ENCODE measurements around the gene LRMDA.

Gene LRMDA

DNA sequence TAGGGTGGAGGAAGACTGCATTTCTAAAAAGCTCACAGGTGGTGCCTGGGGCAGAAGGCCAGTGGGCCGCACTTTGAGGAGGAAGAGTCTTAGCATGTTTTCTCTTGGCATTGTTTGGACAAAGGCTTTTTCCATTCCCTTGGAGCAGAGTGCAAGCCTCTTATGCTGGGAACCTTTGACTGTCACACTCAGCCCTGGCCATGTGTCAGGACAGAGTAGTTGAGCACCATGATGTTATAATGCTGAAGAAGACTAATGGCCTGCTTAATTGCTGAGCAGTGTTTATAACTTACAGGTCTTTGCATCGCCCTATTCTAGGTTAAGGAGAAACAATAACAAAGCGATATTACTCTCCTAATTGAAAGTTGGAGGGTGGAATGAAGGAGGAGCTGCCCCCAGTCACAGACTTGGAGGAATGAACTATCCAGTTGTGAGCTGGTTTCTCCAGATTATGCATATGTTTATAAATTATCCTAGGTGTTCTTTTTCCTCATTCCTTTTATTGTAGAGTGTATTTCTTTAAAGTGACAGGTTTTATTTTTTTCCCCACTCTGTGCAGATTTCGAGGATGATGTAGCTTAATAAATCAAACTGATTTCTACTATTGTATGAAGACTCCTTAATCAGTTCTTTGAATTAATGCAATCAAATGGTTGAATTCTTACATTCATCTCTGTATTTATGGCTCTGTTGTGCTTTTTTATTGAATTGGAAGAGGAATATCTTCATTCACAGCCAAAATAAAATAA is 767.0 kb downstream of the LRMDA start:
- Histone ChIP-seq H3K4me3 (no peak overlapping the region), H3K4me2 (no peak overlapping the region), H3K27me3 (no peaks in the 10 kb centered on the region), H3K9me3 (replicated peaks in 1 of 11) (no peaks in the 10 kb centered on the region), H3K9ac (no peak overlapping the region), H4K20me1 (no peaks in the 10 kb centered on the region), H3K36me3 (no peaks in the 10 kb centered on the region), H3K27ac (no peak overlapping the region), H3K4me1 (peaks cover 0 to 23% (median 2%) of the 10 kb centered on the region in 10 experiments; a peak in 8 of 20 replicates)
- no peak for TF ChIP-seq Cebpa-rat (IDR thresholded peaks at IDR 0.05)

DNA sequence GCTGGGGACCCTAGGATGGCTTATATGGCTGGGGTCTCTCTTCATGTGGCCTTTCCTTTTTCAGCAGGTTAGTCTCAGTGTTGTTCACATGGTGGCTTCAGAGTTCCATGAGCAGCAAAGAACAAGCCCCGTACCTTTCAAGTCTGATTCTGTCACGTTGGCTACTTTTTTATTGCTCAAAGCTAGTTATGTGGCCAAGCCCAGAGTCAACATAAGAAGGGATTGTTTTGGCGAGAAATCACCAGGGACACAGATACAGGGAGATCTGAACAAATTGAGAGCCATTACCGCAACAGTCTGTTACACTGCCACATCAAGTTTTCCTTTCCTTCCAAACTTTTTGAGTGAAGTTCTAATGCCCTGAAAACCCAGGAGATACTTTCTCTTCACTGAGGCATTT is 770.5 kb downstream of the LRMDA start:
- Histone ChIP-seq H3K4me1 (peaks cover 0 to 7% (median 0%) of the 10 kb centered on the region in 10 experiments; a peak in 3 of 20 replicates), H3K27ac (no peak overlapping the region)
- no peak for TF ChIP-seq Cebpa-rat (IDR thresholded peaks at IDR 0.05)

DNA sequence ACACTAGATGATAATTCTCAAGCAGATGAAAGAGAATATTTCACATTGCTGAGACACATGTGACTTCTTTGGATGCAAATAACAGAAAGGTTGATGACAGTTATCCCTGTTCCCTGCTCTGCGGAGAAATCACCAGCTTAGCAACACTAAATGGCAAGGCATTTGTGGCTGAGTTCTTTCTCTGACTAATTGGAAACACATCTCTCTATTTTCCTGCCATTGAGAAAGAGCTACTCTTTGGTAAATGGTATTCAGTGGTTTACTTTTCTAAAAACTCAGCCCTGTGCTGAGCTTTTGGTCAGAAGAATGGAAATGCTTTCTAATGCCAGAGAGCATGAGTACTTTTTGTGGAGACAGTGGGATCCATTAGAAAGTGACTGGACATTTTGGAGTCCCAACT is 771.4 kb downstream of the LRMDA start:
- Histone ChIP-seq H3K36me3 (no peaks in the 10 kb centered on the region), H4K20me1 (no peaks in the 10 kb centered on the region), H3K9me3 (replicated peaks in 1 of 11) (no peaks in the 10 kb centered on the region), H3K9ac (no peak overlapping the region), H3K4me2 (no peak overlapping the region), H3K4me1 (peaks cover 0 to 13% (median 0%) of the 10 kb centered on the region in 10 experiments; a peak in 3 of 20 replicates), H3K27me3 (no peaks in the 10 kb centered on the region), H3K27ac (no peak overlapping the region), H3K4me3 (no peak overlapping the region)
- no peak for TF ChIP-seq Cebpa-rat (IDR thresholded peaks at IDR 0.05)

More for the DNA sequence above, 770.5 kb downstream of the LRMDA start:
- Histone ChIP-seq H3K27me3 (no peaks in the 10 kb centered on the region), H3K4me2 (no peak overlapping the region), H3K36me3 (no peaks in the 10 kb centered on the region), H3K4me3 (no peak overlapping the region), H3K9me3 (replicated peaks in 1 of 11) (no peaks in the 10 kb centered on the region), H3K9ac (no peak overlapping the region), H4K20me1 (no peaks in the 10 kb centered on the region)

DNA sequence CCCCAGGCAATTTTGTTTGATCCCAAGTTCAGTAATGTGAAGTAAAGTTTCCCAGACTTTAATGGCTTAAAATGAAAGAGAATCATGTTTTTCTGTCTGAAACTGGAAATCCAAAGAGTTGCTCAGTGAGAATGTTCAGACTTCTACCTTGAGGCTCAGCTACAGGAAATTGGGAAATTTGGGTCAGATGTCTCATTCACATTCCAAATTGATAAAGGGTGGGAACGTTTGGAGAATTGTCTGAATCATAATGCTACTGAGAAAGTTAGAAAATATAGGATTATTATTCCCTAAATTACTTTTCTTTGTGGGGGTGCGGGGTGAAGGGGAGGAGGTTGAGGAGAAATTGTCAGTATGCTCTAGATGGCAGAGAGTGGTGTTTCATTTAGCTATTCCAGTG is 773.9 kb downstream of the LRMDA start:
- Histone ChIP-seq H3K27me3 (no peaks in the 10 kb centered on the region), H3K4me3 (no peak overlapping the region), H3K9me3 (replicated peaks in 1 of 11) (no peaks in the 10 kb centered on the region), H3K36me3 (no peaks in the 10 kb centered on the region), H3K4me1 (peaks cover 0 to 13% (median 0%) of the 10 kb centered on the region in 10 experiments; a peak in 3 of 20 replicates), H3K4me2 (no peak overlapping the region), H4K20me1 (no peaks in the 10 kb centered on the region), H3K9ac (no peak overlapping the region), H3K27ac (no peak overlapping the region)
- TF ChIP-seq Cebpa-rat (IDR thresholded peaks at IDR 0.05): no peak

DNA sequence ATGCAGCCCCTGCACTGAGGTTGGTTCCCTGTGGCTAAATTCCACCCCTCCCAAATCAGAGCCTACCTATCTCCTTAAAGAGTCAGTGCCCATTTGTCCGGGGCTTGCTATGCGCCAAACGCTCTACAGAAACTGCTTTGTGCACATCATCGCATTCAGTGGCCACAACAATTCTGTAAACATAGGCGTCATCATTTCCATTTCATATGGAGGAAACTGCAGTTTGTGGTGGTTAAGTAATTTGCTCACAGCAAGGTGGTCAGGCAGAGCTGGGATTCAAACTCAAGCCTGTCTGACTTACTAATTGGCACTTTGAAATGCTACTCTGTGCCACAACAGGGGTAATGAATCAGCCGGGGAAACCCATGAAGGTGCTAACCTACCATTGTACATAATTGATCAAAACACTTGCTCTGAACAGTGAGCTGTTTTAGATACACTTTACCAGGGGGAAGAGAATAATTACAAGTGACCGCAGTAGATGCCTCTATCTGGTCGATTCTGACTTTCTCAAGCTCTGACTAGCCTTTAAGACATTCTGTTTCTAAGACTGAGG is 775.5 kb downstream of the LRMDA start:
- Histone ChIP-seq H3K27ac (no peak overlapping the region), H3K36me3 (no peaks in the 10 kb centered on the region), H3K9ac (no peak overlapping the region), H3K4me1 (peaks cover 0 to 13% (median 0%) of the 10 kb centered on the region in 10 experiments; a peak in 3 of 20 replicates), H4K20me1 (no peaks in the 10 kb centered on the region), H3K4me3 (no peak overlapping the region), H3K27me3 (no peaks in the 10 kb centered on the region), H3K4me2 (peak overlapping the region in 1 of 11 experiments; percentile 3; a peak in 2 of 22 replicates), H3K9me3 (replicated peaks in 1 of 11) (no peaks in the 10 kb centered on the region)
- TF ChIP-seq Cebpa-rat (IDR thresholded peaks at IDR 0.05): no peak

DNA sequence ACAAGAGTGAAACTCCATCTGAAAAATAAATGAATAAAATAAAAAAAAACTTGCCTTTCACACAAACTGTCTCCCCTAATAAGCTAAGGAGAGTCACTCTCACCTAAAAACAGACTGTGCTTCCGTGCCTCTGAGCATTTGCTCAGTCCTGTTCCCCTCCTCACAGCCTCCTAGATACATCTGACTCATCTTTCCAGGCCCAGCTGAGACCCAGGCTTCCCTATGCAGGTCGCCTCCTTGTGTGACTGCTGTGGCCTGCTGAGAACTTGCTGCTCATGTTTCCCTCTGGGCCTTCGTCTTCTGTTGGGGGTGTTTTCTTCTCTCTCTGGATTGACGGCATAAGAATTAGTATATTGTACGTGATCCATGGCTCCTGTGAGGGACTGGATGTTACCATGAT is 777.7 kb downstream of the LRMDA start:
- Histone ChIP-seq H3K27me3 (no peaks in the 10 kb centered on the region), H3K36me3 (no peaks in the 10 kb centered on the region), H4K20me1 (no peaks in the 10 kb centered on the region), H3K9ac (no peak overlapping the region), H3K4me3 (no peak overlapping the region), H3K27ac (no peak overlapping the region), H3K4me1 (peaks cover 0 to 10% (median 0%) of the 10 kb centered on the region in 10 experiments; a peak in 3 of 20 replicates), H3K4me2 (no peak overlapping the region), H3K9me3 (replicated peaks in 1 of 11) (no peaks in the 10 kb centered on the region)
- no peak for TF ChIP-seq Cebpa-rat (IDR thresholded peaks at IDR 0.05)

DNA sequence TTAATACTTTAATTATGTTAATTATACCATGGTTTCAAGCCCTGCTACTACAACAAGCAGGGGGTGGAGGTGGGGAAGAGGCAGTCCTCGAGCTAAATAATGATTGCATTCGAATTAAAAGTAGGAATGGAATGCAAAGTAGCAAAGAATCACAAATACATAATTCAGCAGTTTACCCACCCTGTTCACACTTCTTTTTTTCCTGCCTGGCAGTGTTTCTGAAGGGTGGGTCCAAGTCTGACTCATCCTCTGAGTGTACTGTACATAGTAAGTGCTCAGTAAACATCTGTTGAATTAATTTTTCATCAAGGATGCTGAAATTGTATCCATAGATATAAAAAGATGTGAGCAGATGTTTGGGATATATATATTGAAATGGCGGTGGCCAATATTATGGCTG is 778.8 kb downstream of the LRMDA start:
- H3K27ac ChIP-seq: no peak overlapping the region
- H3K4me1 ChIP-seq: peaks cover 0 to 10% (median 0%) of the 10 kb centered on the region in 10 experiments; a peak in 3 of 20 replicates
- H4K20me1 ChIP-seq: no peaks in the 10 kb centered on the region
- H3K36me3 ChIP-seq: no peaks in the 10 kb centered on the region
- no peaks in the 10 kb centered on the region for H3K27me3 ChIP-seq
- H3K9me3 ChIP-seq (replicated peaks in 1 of 11): no peaks in the 10 kb centered on the region
- H3K9ac ChIP-seq: no peak overlapping the region
- H3K4me3 ChIP-seq: no peak overlapping the region
- H3K4me2 ChIP-seq: no peak overlapping the region
- TF ChIP-seq Cebpa-rat (IDR thresholded peaks at IDR 0.05): no peak

DNA sequence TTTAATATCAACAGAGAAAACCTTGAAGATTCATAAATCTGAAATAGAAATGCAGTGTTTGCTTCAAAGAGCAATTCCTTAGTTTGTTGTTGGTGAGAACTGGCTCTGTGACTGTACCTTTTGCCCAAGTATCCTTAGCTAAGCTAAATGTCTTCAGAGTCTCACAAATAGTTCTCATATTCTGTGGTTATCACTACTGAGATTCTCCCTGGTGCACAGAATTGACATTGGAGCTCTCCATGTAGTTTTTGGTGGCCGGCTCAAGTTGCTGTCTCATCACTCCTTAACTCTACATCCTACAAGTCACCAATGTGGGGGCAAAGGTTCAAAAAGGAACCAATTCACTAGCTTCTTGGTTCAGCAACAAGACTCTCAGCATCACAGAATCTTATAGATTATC is 780.3 kb downstream of the LRMDA start:
- H3K4me1 ChIP-seq: peaks cover 0 to 9% (median 0%) of the 10 kb centered on the region in 10 experiments; a peak in 3 of 20 replicates

DNA sequence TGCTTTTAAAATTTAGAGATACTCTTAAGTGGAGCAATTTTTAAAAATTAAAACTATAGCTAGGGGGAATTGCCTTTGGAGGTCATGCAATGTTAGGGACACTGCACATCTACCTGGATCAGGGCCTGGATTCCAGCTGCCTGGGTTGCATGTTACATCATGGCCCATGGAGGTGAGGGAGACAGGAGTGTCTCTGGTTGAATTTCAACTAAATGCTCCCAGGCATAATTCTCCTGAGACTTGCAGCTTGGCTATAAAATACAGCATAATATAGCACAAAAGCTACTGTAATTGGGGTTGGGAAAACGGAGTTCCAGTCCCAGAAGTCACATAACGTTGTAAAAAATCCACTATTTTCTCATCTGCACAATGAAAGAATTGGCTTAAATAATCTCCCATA is 782.5 kb downstream of the LRMDA start:
- H3K27me3 ChIP-seq: no peaks in the 10 kb centered on the region
- TF ChIP-seq Cebpa-rat (IDR thresholded peaks at IDR 0.05): no peak

More for the DNA sequence above, 780.3 kb downstream of the LRMDA start:
- no peaks in the 10 kb centered on the region for H3K27me3 ChIP-seq
- no peak for TF ChIP-seq Cebpa-rat (IDR thresholded peaks at IDR 0.05)
- H3K9ac ChIP-seq: no peak overlapping the region
- H4K20me1 ChIP-seq: no peaks in the 10 kb centered on the region
- H3K4me2 ChIP-seq: no peak overlapping the region
- no peak overlapping the region for H3K27ac ChIP-seq
- H3K4me3 ChIP-seq: no peak overlapping the region
- H3K36me3 ChIP-seq: no peaks in the 10 kb centered on the region
- H3K9me3 ChIP-seq (replicated peaks in 1 of 11): no peaks in the 10 kb centered on the region

DNA sequence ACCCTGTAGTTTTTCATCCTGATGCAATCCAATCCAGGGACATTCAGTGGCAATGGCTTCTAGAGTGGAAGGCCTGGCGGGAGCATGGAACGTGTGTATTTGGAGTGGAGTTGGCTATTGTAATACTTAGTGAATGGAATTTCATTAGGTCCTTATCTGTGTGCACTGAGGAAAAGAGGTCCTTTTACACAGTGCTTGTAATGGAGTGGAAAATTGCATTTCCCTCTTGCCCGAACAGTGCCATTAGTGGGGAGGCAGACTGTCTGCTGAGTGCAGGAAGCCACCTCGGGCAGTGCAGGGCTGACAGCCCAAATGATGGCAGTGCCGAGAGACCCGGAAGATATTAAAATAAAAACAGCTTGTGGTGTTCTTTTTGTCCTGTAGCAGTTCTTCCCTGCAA is 786.6 kb downstream of the LRMDA start:
- H3K4me1 ChIP-seq: no peaks in the 10 kb centered on the region
- no peak overlapping the region for H3K9ac ChIP-seq
- H4K20me1 ChIP-seq: no peaks in the 10 kb centered on the region
- H3K4me3 ChIP-seq: no peak overlapping the region
- no peaks in the 10 kb centered on the region for H3K27me3 ChIP-seq
- TF ChIP-seq Cebpa-rat (IDR thresholded peaks at IDR 0.05): no peak
- no peaks in the 10 kb centered on the region for H3K36me3 ChIP-seq
- H3K9me3 ChIP-seq (replicated peaks in 1 of 11): no peaks in the 10 kb centered on the region
- no peak overlapping the region for H3K27ac ChIP-seq
- H3K4me2 ChIP-seq: no peak overlapping the region

More for the DNA sequence above, 782.5 kb downstream of the LRMDA start:
- Histone ChIP-seq H3K4me2 (no peak overlapping the region), H3K4me3 (no peak overlapping the region), H4K20me1 (no peaks in the 10 kb centered on the region), H3K9me3 (replicated peaks in 1 of 11) (no peaks in the 10 kb centered on the region), H3K4me1 (no peaks in the 10 kb centered on the region), H3K27ac (no peak overlapping the region), H3K9ac (no peak overlapping the region), H3K36me3 (no peaks in the 10 kb centered on the region)

Data from BLaER1 treated with 17β-estradiol and CSF1 and Interleukin-3, amounts not matched to agents 10 nM and 100 nM (cell line).